HCT116 (cell line): ENCODE results near the gene SMURF1. TPM values are rescaled to one million over a fixed set of nuclear protein-coding genes. Genes with fewer than 3 reads are reported as not detected.

Source experiments
- ATAC-seq: fragments of 200-7000 bp; cut with Tn5 transposase; 2 replicates; pipeline ENCODE4 v1.9.1; 2020; ENCODE audit warnings: mild to moderate bottlenecking, moderate library complexity
- BruUV-seq: library from RNA; stranded (reverse); fragments of 400-500 nt; replicated peaks from 2 replicates; lab custom pipeline; 2021; lab: Mats Ljungman, UMichigan
- CTCF ChIA-PET: fragments of 300-600 bp; sonication (Branson Sonifier 250); formaldehyde crosslinking; loops from one replicate; lab custom pipeline; 2021; ENCODE audit warnings: antibody characterized with exemption; lab: Charles Lee
- POLR2A ChIA-PET: fragments of 300-600, 350-600 bp; sonication (Branson Sonifier 250); formaldehyde crosslinking; loops from one replicate; lab custom pipeline; 2021; ENCODE audit warnings: antibody characterized with exemption; lab: Charles Lee
- RAD21 ChIA-PET, 2 experiments: fragments of 300-600 bp; sonication (Branson Sonifier 250); formaldehyde crosslinking; loops; one replicate each; lab custom pipeline; 2023; ENCODE audit warnings: low total read pairs in 2 of 2; ENCODE audit not compliant: uncharacterized antibody in 2 of 2, unreplicated experiment in 2 of 2, low non-redundant PET in 1 of 2; lab: Charles Lee
- DNase-seq: peaks from one replicate; pipeline ENCODE4 v3.0.0-alpha.2; 2010; ENCODE audit warnings: low read depth, low spot score
- H2AFZ ChIP-seq: fragments of 200-600 bp; shearing (Covaris generic), sonication (generic); 2 replicates; pipeline ENCODE4 v1.6.1; 2017; ENCODE audit warnings: low read depth, mixed run types, mixed read lengths, antibody characterized with exemption, low read length; ENCODE audit not compliant: poor library complexity, severe bottlenecking
- H3K27ac ChIP-seq: 2 replicates; pipeline ENCODE4 v1.5.1; 2012; ENCODE audit warnings: low read depth, low read length
- H3K27me3 ChIP-seq: fragments of 200-600 bp; sonication (generic); 2 replicates; pipeline ENCODE4 v1.6.1; 2016; ENCODE audit warnings: mixed run types, low read length, mixed read lengths; ENCODE audit not compliant: insufficient read depth
- H3K36me3 ChIP-seq, 2 experiments: fragments of 200-500 bp in 1 of 2; fragments of 200-600 bp in 1 of 2; sonication (Bioruptor generic) in 1 of 2; sonication (generic) in 1 of 2; 2 replicates each; pipeline versions ENCODE4 v1.5.1 to v1.6.1; 2014 to 2016; ENCODE audit warnings: low read length in 2 of 2, inconsistent platforms in 1 of 2, mixed read lengths in 1 of 2, mixed run types in 1 of 2; ENCODE audit not compliant: insufficient read depth in 2 of 2, control insufficient read depth in 1 of 2
- H3K4me1 ChIP-seq, 2 experiments: fragments of 200-600 bp in 1 of 2; sonication (generic) in 1 of 2; 2 replicates each; pipeline versions ENCODE4 v1.5.1 to v1.6.1; 2012 to 2017; ENCODE audit warnings: low read length in 2 of 2, inconsistent platforms in 1 of 2, mild to moderate bottlenecking in 1 of 2, mixed read lengths in 1 of 2, mixed run types in 1 of 2, moderate library complexity in 1 of 2; ENCODE audit not compliant: insufficient read depth in 2 of 2, control insufficient read depth in 1 of 2
- H3K4me2 ChIP-seq: fragments of 200-600 bp; sonication (generic); 2 replicates; pipeline ENCODE4 v1.6.1; 2017; ENCODE audit warnings: mixed run types, low read length, mixed read lengths
- H3K4me3 ChIP-seq, 2 experiments: fragments of 200-600 bp in 1 of 2; sonication (generic) in 1 of 2; replicated peaks in 1 of 2; 2 replicates each; pipeline ENCODE4 v1.5.1; 2011 to 2016; ENCODE audit warnings: low read length in 2 of 2, control low read depth in 1 of 2, low read depth in 1 of 2, mild to moderate bottlenecking in 1 of 2, mixed read lengths in 1 of 2, mixed run types in 1 of 2
- H3K79me2 ChIP-seq: fragments of 200-600 bp; sonication (generic); 2 replicates; pipeline ENCODE4 v1.6.1; 2017; ENCODE audit warnings: mild to moderate bottlenecking, mixed run types, low read length, moderate library complexity, mixed read lengths; ENCODE audit not compliant: insufficient read depth
- H3K9ac ChIP-seq: fragments of 200-600 bp; sonication (generic); 2 replicates; pipeline ENCODE4 v1.6.1; 2016; ENCODE audit warnings: low read length, mixed read lengths
- H3K9me2 ChIP-seq: fragments of 200-600 bp; sonication (generic), shearing (Covaris generic); 2 replicates; pipeline ENCODE4 v1.6.1; 2017; ENCODE audit warnings: mixed run types, mild to moderate bottlenecking, moderate library complexity; ENCODE audit not compliant: insufficient read depth
- H3K9me3 ChIP-seq, 2 experiments: fragments of 200-500 bp in 1 of 2; fragments of 200-600 bp in 1 of 2; sonication (Bioruptor generic) in 1 of 2; sonication (generic) in 1 of 2; 2 replicates each; pipeline ENCODE4 v1.6.1; 2014 to 2017; ENCODE audit warnings: low read length in 2 of 2, mixed read lengths in 2 of 2, inconsistent platforms in 1 of 2, low read depth in 1 of 2, mild to moderate bottlenecking in 1 of 2, mixed run types in 1 of 2, moderate library complexity in 1 of 2; ENCODE audit not compliant: control insufficient read depth in 1 of 2, insufficient read depth in 1 of 2
- H4K20me1 ChIP-seq: fragments of 200-600 bp; sonication (generic), shearing (Covaris generic); 2 replicates; pipeline ENCODE4 v1.6.1; 2017; ENCODE audit warnings: mixed run types, mild to moderate bottlenecking, moderate library complexity; ENCODE audit not compliant: insufficient read depth
- CBX3 ChIP-seq: IDR thresholded peaks from 2 replicates; pipeline ENCODE4 v1.6.1; 2012; ENCODE audit warnings: low read depth
- CEBPB ChIP-seq: IDR thresholded peaks from 2 replicates; pipeline ENCODE4 v1.6.1; 2012; ENCODE audit warnings: low read depth
- EGR1 ChIP-seq: IDR thresholded peaks from 2 replicates; pipeline ENCODE4 v1.6.1; 2012; ENCODE audit warnings: low read depth
- ELF1 ChIP-seq: IDR thresholded peaks from 2 replicates; pipeline ENCODE4 v1.6.1; 2012; ENCODE audit warnings: low read depth, borderline replicate concordance
- EZH2 ChIP-seq: fragments of 200-600 bp; sonication (generic); IDR thresholded peaks from 2 replicates; pipeline ENCODE4 v1.6.1; 2017; ENCODE audit warnings: antibody characterized with exemption, mixed run types
- FOSL1 ChIP-seq: IDR thresholded peaks from 2 replicates; pipeline ENCODE4 v1.6.1; 2012; ENCODE audit warnings: low read depth
- JUND ChIP-seq: IDR thresholded peaks from 2 replicates; pipeline ENCODE4 v1.6.1; 2012
- RAD21 ChIP-seq: IDR thresholded peaks from 2 replicates; pipeline ENCODE4 v1.6.1; 2012; ENCODE audit warnings: low read depth, mild to moderate bottlenecking
- SIN3A ChIP-seq: IDR thresholded peaks from 2 replicates; pipeline ENCODE4 v1.6.1; 2012; ENCODE audit warnings: low read depth
- SP1 ChIP-seq: IDR thresholded peaks from 2 replicates; pipeline ENCODE4 v1.6.1; 2012; ENCODE audit warnings: low read depth
- SRF ChIP-seq: IDR thresholded peaks from 2 replicates; pipeline ENCODE4 v1.6.1; 2012; ENCODE audit warnings: low read depth
- TCF7L2 ChIP-seq: IDR thresholded peaks from 2 replicates; pipeline ENCODE4 v1.7.0; 2011; ENCODE audit warnings: borderline replicate concordance, inconsistent platforms; ENCODE audit not compliant: insufficient read depth, insufficient read length; ENCODE audit errors: extremely low read depth
- YY1 ChIP-seq: IDR thresholded peaks from 2 replicates; pipeline ENCODE4 v1.6.1; 2011; ENCODE audit warnings: low read length, low read depth, moderate library complexity, mild to moderate bottlenecking; ENCODE audit not compliant: insufficient replicate concordance; ENCODE audit errors: extremely low read depth
- ZFX ChIP-seq: fragments of 450-650 bp; IDR thresholded peaks from 2 replicates; pipeline ENCODE4 v1.6.1; 2017
- ZNF274 ChIP-seq: fragments of 200-500 bp; sonication (Bioruptor generic); IDR thresholded peaks from 2 replicates; pipeline ENCODE4 v1.6.1; 2014; ENCODE audit warnings: mild to moderate bottlenecking, low read depth, low read length, inconsistent platforms
- intact Hi-C: fragments of 100-400 bp; cut with micrococcal nuclease; formaldehyde crosslinking; loops from 2 replicates; pipeline ENCODE4 v1.10.0; 2022
- total RNA-seq: library from RNA; stranded (reverse); gene quantifications from one replicate; pipeline ENCODE4 v1.2.1, GENCODE V29; 2021; ENCODE audit not compliant: unreplicated experiment
- TF ChIP-seq, protein P1 (sequence below): IDR thresholded peaks from 2 replicates; pipeline ENCODE4 v1.6.1; 2012
- TF ChIP-seq, protein P2 (sequence below): IDR thresholded peaks from 2 replicates; pipeline ENCODE4 v1.6.1; 2012; ENCODE audit warnings: low read depth
- TF ChIP-seq, protein P3 (sequence below), 3 experiments: fragments of 200-600 bp in 1 of 3; sonication (generic) in 1 of 3; IDR thresholded peaks in 2 of 3; conservative IDR thresholded peaks in 1 of 3; 2 replicates each; pipeline ENCODE4 v1.5.1; 2012 to 2017; ENCODE audit warnings: low read depth in 2 of 3, low read length in 2 of 3, antibody characterized with exemption in 1 of 3, borderline replicate concordance in 1 of 3, control low read depth in 1 of 3, mild to moderate bottlenecking in 1 of 3, mixed read lengths in 1 of 3, mixed run types in 1 of 3, moderate library complexity in 1 of 3; ENCODE audit not compliant: insufficient read depth in 1 of 3
- TF ChIP-seq, protein P4 (sequence below): IDR thresholded peaks from 2 replicates; pipeline ENCODE4 v1.6.1; 2012

SMURF1 gene
- total RNA-seq, 1 experiment from 2014 or later = 24.6 TPM

DNA sequence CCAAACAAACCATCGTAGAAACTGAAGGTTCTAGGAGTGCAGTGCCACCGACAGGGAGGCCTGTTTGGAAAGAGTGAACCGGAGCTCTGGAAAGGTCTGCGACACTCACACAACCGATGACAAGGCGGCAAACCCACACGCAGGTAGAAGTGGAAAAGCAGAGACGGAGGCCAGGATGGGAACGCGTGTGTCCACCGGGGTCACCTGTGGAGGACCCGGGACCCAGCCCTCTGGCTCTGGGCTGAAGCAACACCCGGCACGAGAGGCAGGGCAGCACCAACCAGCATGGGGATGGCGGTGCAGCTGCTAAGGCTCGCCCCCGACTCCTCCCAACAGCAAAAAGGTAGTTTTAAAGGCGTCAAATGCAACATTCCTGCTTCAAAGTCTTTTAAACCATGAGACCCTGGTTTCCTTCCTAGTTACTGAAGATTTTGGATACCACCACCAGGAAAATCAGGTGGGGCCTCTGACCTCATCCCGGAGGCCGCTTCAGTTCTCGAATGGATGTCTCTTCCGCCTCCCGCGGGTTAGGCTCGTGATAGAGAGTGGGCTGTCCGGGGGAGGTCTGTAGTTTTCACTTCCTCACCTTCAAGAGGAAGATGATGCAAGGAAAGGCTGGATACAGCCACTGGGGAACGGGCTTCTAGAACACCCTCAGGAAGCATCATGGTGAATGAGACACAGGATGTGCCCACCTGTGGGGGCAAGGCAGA, 115.5 kb downstream of the SMURF1 start:
- no peak for TF ChIP-seq EGR1
- no peak for TF ChIP-seq CEBPB
- no peak for TF ChIP-seq JUND
- no peak for TF ChIP-seq CBX3
- no peak for TF ChIP-seq EZH2
- TF ChIP-seq ZNF274 = no peak
- TF ChIP-seq, protein P1, sequence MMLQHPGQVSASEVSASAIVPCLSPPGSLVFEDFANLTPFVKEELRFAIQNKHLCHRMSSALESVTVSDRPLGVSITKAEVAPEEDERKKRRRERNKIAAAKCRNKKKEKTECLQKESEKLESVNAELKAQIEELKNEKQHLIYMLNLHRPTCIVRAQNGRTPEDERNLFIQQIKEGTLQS = no peak
- no peak for TF ChIP-seq SP1
- TF ChIP-seq, protein P2, sequence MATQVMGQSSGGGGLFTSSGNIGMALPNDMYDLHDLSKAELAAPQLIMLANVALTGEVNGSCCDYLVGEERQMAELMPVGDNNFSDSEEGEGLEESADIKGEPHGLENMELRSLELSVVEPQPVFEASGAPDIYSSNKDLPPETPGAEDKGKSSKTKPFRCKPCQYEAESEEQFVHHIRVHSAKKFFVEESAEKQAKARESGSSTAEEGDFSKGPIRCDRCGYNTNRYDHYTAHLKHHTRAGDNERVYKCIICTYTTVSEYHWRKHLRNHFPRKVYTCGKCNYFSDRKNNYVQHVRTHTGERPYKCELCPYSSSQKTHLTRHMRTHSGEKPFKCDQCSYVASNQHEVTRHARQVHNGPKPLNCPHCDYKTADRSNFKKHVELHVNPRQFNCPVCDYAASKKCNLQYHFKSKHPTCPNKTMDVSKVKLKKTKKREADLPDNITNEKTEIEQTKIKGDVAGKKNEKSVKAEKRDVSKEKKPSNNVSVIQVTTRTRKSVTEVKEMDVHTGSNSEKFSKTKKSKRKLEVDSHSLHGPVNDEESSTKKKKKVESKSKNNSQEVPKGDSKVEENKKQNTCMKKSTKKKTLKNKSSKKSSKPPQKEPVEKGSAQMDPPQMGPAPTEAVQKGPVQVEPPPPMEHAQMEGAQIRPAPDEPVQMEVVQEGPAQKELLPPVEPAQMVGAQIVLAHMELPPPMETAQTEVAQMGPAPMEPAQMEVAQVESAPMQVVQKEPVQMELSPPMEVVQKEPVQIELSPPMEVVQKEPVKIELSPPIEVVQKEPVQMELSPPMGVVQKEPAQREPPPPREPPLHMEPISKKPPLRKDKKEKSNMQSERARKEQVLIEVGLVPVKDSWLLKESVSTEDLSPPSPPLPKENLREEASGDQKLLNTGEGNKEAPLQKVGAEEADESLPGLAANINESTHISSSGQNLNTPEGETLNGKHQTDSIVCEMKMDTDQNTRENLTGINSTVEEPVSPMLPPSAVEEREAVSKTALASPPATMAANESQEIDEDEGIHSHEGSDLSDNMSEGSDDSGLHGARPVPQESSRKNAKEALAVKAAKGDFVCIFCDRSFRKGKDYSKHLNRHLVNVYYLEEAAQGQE = no peak
- no peak for TF ChIP-seq SIN3A
- TF ChIP-seq SRF = no peak
- TF ChIP-seq FOSL1 = no peak
- no peak for TF ChIP-seq YY1
- no peak for TF ChIP-seq TCF7L2
- TF ChIP-seq, protein P3, sequence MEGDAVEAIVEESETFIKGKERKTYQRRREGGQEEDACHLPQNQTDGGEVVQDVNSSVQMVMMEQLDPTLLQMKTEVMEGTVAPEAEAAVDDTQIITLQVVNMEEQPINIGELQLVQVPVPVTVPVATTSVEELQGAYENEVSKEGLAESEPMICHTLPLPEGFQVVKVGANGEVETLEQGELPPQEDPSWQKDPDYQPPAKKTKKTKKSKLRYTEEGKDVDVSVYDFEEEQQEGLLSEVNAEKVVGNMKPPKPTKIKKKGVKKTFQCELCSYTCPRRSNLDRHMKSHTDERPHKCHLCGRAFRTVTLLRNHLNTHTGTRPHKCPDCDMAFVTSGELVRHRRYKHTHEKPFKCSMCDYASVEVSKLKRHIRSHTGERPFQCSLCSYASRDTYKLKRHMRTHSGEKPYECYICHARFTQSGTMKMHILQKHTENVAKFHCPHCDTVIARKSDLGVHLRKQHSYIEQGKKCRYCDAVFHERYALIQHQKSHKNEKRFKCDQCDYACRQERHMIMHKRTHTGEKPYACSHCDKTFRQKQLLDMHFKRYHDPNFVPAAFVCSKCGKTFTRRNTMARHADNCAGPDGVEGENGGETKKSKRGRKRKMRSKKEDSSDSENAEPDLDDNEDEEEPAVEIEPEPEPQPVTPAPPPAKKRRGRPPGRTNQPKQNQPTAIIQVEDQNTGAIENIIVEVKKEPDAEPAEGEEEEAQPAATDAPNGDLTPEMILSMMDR (IDR thresholded peaks at IDR 0.05 in 2 of 3, conservative IDR thresholded peaks at IDR 0.05 in 1 of 3; ENCODE audit: borderline replicate concordance in 1 of 3, insufficient read depth in 1 of 3, low read depth in 2 of 3, low read length in 2 of 3) = no peak
- TF ChIP-seq ZFX = no peak
- TF ChIP-seq, protein P4, sequence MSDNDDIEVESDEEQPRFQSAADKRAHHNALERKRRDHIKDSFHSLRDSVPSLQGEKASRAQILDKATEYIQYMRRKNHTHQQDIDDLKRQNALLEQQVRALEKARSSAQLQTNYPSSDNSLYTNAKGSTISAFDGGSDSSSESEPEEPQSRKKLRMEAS = no peak
- no peak for TF ChIP-seq RAD21
- TF ChIP-seq ELF1 = no peak
- Histone ChIP-seq H3K4me1 (no peaks in the 10 kb centered on the region), H3K4me2 (no peak overlapping the region), H3K9ac (no peak overlapping the region), H2AFZ (no peak overlapping the region), H4K20me1 (no peaks in the 10 kb centered on the region), H3K27ac (no peak overlapping the region), H3K27me3 (no peaks in the 10 kb centered on the region), H3K4me3 (no peak overlapping the region), H3K9me3 (no peaks in the 10 kb centered on the region), H3K36me3 (peaks cover 13 to 22% of the 10 kb centered on the region in 2 experiments; a peak in 2 of 4 replicates), H3K9me2 (no peaks in the 10 kb centered on the region), H3K79me2 (no peaks in the 10 kb centered on the region)
- RAD21 ChIA-PET = no interaction called here
- CTCF ChIA-PET = no interaction called here
- intact Hi-C loops = no loop called here
- no peak for DNase-seq
- ATAC-seq = no peak
- no TSS peak for BruUV-seq
- POLR2A ChIA-PET = no interaction called here
